Tibial nerve (tissue), 4 donors: ENCODE data around the gene TSSC4.

Experiments used
- CTCF ChIP-seq, 5 experiments: fragments of 200-600 bp in 3 of 5; fragments of 450-650 bp in 2 of 5; sonication (generic) in 3 of 5; IDR thresholded peaks; one replicate each; pipeline ENCODE4 v1.5.1; 2016 to 2019; ENCODE audit warnings: antibody characterized with exemption in 5 of 5, mild to moderate bottlenecking in 3 of 5, moderate library complexity in 2 of 5
- EP300 ChIP-seq, 2 donors: sonication (generic); formaldehyde crosslinking; IDR thresholded peaks; one replicate each; pipeline ENCODE4 v1.6.1; 2017; ENCODE audit warnings: antibody characterized with exemption in 2 of 2, mild to moderate bottlenecking in 1 of 2
- POLR2A ChIP-seq, 2 donors: fragments of 450-650 bp; IDR thresholded peaks; one replicate each; pipeline ENCODE4 v1.6.1; 2017; ENCODE audit warnings: antibody characterized with exemption in 2 of 2, mild to moderate bottlenecking in 2 of 2, moderate library complexity in 2 of 2

GRCh38 chr11:2397005-2397404 is 3.5 kb upstream of the TSSC4 start:
- no peak for TF ChIP-seq POLR2A (IDR thresholded peaks at IDR 0.05)
- TF ChIP-seq CTCF (IDR thresholded peaks at IDR 0.05): no peak
- no peak for TF ChIP-seq EP300 (IDR thresholded peaks at IDR 0.05)
